ENCODE data around the gene APRT. TPM values are rescaled to one million over a fixed set of nuclear protein-coding genes. Genes with fewer than 3 reads are reported as not detected.

The APRT gene
- total and polyA plus RNA-seq, 2 of the 4 experiments (the other 2 are of a cell fraction), result 40.5 to 157 TPM

- TF ChIP-seq MAZ (IDR thresholded peaks at IDR 0.05; ENCODE audit: borderline replicate concordance, low read depth, low read length), result no peak
These were observed 26.8 kb upstream of the APRT start (continued) for GRCh38 chr16:88838566-88838965.

- ChIA-PET POLR2A (ENCODE audit: unreplicated experiment) (no interaction called here), CTCF (no interaction called here)
- Histone ChIP-seq H2BK15ac (ENCODE audit: low read depth, low read length) (no peak overlapping the region), H3K56ac (ENCODE audit: extremely low read depth, insufficient read depth, low read length) (no peak overlapping the region), H2AK9ac (replicated peaks; ENCODE audit: low read depth, low read length, poor library complexity) (no peak overlapping the region), H2BK120ac (ENCODE audit: low read depth, low read length) (no peak overlapping the region), H4K91ac (ENCODE audit: insufficient read depth, low read depth, low read length) (no peak overlapping the region), H3K14ac (replicated peaks; ENCODE audit: low read depth, low read length) (no peak overlapping the region), H2BK5ac (ENCODE audit: low read depth, low read length, poor library complexity, severe bottlenecking) (no peak overlapping the region), H3K9me1 (ENCODE audit: insufficient read depth, low read length) (no peaks in the 10 kb centered on the region), H4K20me1 (ENCODE audit: insufficient read depth, low read length) (peaks cover 6% of the 10 kb centered on the region; the same call in 1 of the 2 replicates), H3K79me1 (ENCODE audit: low read depth in 1 of 2, low read length in 2 of 2) (no peaks in the 10 kb centered on the region; a peak in 1 of 4 replicates), H4K8ac (ENCODE audit: low read depth in 2 of 2, low read length in 2 of 2) (no peak overlapping the region), H3K9ac (ENCODE audit: low read depth, low read length) (no peak overlapping the region), H3K23ac (ENCODE audit: low read depth, low read length) (no peak overlapping the region), H2AK5ac (ENCODE audit: low read depth, low read length) (no peak overlapping the region), H3K4me2 (ENCODE audit: low read depth, low read length) (no peak overlapping the region), H3K4ac (ENCODE audit: low read depth, low read length) (no peak overlapping the region), H3K27me3 (ENCODE audit: control insufficient read depth, insufficient read depth, low read length) (no peaks in the 10 kb centered on the region), H4K5ac (ENCODE audit: low read depth, low read length) (no peak overlapping the region), H3K27ac (ENCODE audit: insufficient read depth, low read length) (no peak overlapping the region), H3K18ac (ENCODE audit: low read depth, low read length) (no peak overlapping the region), H3K9me3 (ENCODE audit: control insufficient read depth, insufficient read depth, low read length) (no peaks in the 10 kb centered on the region), H2AFZ (replicated peaks; ENCODE audit: low read length, poor library complexity) (no peak overlapping the region), H3K4me3 (ENCODE audit: insufficient read depth, low read depth, low read length) (no peak overlapping the region), H3K4me1 (ENCODE audit: control insufficient read depth, insufficient read depth, low read length) (no peaks in the 10 kb centered on the region), H3K36me3 (ENCODE audit: control insufficient read depth, insufficient read depth, low read length) (peaks cover 35% of the 10 kb centered on the region), H2BK20ac (ENCODE audit: low read depth, low read length) (no peak overlapping the region)
- ATAC-seq (ENCODE audit: low read depth) (no peak), DNase-seq (no peak)
- BruUV-seq (replicated peaks), result no TSS peak
- in situ Hi-C loops (cut with MboI; ENCODE audit: low sequenced_read_pairs), result no loop called here
- dilution Hi-C loops (cut with HindIII; ENCODE audit: low sequenced_read_pairs, unreplicated experiment), result no loop called here
- intact Hi-C loops (cut with micrococcal nuclease), result no loop called here
- TF ChIP-seq CHD1 (IDR thresholded peaks at IDR 0.05; ENCODE audit: low read depth, low read length) (no peak), RCOR1 (IDR thresholded peaks at IDR 0.05; ENCODE audit: insufficient replicate concordance, low read length) (no peak), CTCF (conservative IDR thresholded peaks at IDR 0.05; ENCODE audit: low read depth, low read length) (no peak), NFE2L2 (IDR thresholded peaks at IDR 0.05; ENCODE audit: low read depth, low read length) (no peak), ELK1 (IDR thresholded peaks at IDR 0.05; ENCODE audit: borderline replicate concordance, low read depth, low read length) (no peak)
- WGBS, 2 experiments (ENCODE audit: extremely low coverage in 2 of 2, insufficient read length in 1 of 2), result 93% methylated on average over 16 of the region's 20 CpGs; no CpG with 5 or more reads in 1 of the 2 experiments
These were observed 26.1 kb upstream of the APRT start for GRCh38 chr16:88837806-88838205.

Measured in IMR-90 (cell line).